Measurements from ENCODE around the gene TRIP6. TPM values are rescaled to one million over a fixed set of nuclear protein-coding genes. Genes with fewer than 3 reads are reported as not detected.

TRIP6 gene
- total RNA-seq, 4 donors from 2014 or later, result 60.2 to 89.9 (median 81.2) TPM

DNA sequence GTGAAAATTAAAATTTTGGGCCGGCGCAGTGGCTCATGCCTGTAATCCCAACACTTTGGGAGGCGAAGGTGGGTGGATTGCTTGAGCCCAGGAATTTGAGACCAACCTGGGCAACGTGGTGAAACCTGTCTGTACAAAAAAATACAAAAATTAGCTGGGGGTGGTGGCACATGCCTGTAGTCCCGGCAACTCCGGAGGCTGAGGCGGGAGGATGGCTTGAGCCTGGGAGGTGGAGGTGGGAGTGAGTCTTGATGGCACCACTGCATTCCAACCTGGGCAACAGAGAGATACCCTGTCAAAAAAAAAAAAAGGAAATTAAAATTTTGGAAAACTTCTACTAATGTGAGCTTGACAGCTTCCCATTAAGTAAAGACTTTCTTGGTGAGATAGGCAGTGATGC, 10.8 kb downstream of the TRIP6 start:
- Histone ChIP-seq H3K36me3 (peaks cover 22 to 73% (median 48%) of the 10 kb centered on the region in 4 donors), H3K9me3 (no peaks in the 10 kb centered on the region), H3K4me3 (no peak overlapping the region), H3K27me3 (peaks cover 0 to 10% (median 0%) of the 10 kb centered on the region in 4 donors), H3K27ac (replicated peaks in 1 of 4) (no peak overlapping the region), H3K4me1 (peaks cover 33 to 64% (median 57%) of the 10 kb centered on the region in 4 donors)
- intact Hi-C loops (cut with DNase I), result no loop called here
- WGBS, result 72% methylated on average over 7 of the region's 7 CpGs
- TF ChIP-seq CTCF (IDR thresholded peaks at IDR 0.05), result no peak
- no peak for DNase-seq (ENCODE audit: extremely low spot score)

DNA sequence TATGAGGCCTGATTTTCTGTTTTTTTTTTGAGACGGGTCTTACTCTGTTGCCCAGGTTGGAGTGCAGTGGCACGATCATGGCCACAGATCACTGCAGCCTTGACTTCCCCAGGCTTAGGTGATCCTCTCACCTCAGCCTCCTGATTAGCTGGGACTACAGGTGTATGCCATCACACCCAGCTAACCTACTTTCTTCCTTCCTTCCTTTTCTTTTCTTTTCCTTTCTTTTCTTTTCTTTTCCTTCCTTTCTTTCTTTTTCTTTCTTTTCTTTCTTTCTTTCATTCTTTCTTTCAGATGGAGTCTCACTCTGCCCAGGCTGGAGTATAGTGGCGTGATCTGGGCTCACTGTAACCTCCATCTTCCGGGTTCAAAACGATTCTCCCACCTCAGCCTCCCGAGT, 11.5 kb downstream of the TRIP6 start:
- intact Hi-C loops (cut with DNase I), result no loop called here
- H3K36me3 ChIP-seq, result peaks cover 15 to 73% (median 49%) of the 10 kb centered on the region in 4 donors
- no peaks in the 10 kb centered on the region for H3K9me3 ChIP-seq
- H3K27ac ChIP-seq (replicated peaks in 1 of 4), result no peak overlapping the region
- WGBS, result 85% methylated on average over 6 of the region's 6 CpGs
- peaks cover 33 to 63% (median 58%) of the 10 kb centered on the region in 4 donors for H3K4me1 ChIP-seq
- DNase-seq (ENCODE audit: extremely low spot score), result no peak
- no peak for TF ChIP-seq EP300 (IDR thresholded peaks at IDR 0.05)
- no peak for TF ChIP-seq POLR2AphosphoS5 (IDR thresholded peaks at IDR 0.05)
- TF ChIP-seq CTCF (IDR thresholded peaks at IDR 0.05), result no peak
- no peak for TF ChIP-seq POLR2A (IDR thresholded peaks at IDR 0.05; ENCODE audit: low read depth)
- peaks cover 0 to 10% (median 0%) of the 10 kb centered on the region in 4 donors for H3K27me3 ChIP-seq
- no peak overlapping the region for H3K4me3 ChIP-seq

- Histone ChIP-seq H3K4me3 (no peak overlapping the region), H3K27ac (replicated peaks in 1 of 4) (no peak overlapping the region), H3K4me1 (peaks cover 27 to 54% (median 51%) of the 10 kb centered on the region in 4 donors), H3K9me3 (no peaks in the 10 kb centered on the region), H3K27me3 (peaks cover 0 to 8% (median 0%) of the 10 kb centered on the region in 4 donors), H3K36me3 (peaks cover 23 to 80% (median 58%) of the 10 kb centered on the region in 4 donors)
- TF ChIP-seq POLR2A (IDR thresholded peaks at IDR 0.05; ENCODE audit: low read depth) (no peak), EP300 (IDR thresholded peaks at IDR 0.05) (no peak), POLR2AphosphoS5 (IDR thresholded peaks at IDR 0.05) (no peak)
- 73% methylated on average over 11 of the region's 11 CpGs for WGBS
- no peak for DNase-seq (ENCODE audit: extremely low spot score)
- intact Hi-C loops (cut with DNase I), result loop anchor here (10.0 kb wide), 1 partner anchor 175 kb away; the partner anchor contains the start of gene POP7
Observed at GRCh38 chr7:100879685-100880261, 12.6 kb downstream of the TRIP6 start.

- peaks cover 32 to 89% (median 67%) of the 10 kb centered on the region in 4 donors for H3K36me3 ChIP-seq
- intact Hi-C loops (cut with DNase I), result loop anchor here (10.0 kb wide), 1 partner anchor 176 kb away; the partner anchor contains the start of gene POP7
- no peak overlapping the region for H3K4me3 ChIP-seq
- H3K27me3 ChIP-seq, result no peaks in the 10 kb centered on the region
- DNase-seq (ENCODE audit: extremely low spot score), result no peak
- H3K4me1 ChIP-seq, result peaks cover 25 to 53% (median 49%) of the 10 kb centered on the region in 4 donors
- no peaks in the 10 kb centered on the region for H3K9me3 ChIP-seq
- no peak overlapping the region for H3K27ac ChIP-seq (replicated peaks in 1 of 4)
- TF ChIP-seq EP300 (IDR thresholded peaks at IDR 0.05) (no peak), CTCF (IDR thresholded peaks at IDR 0.05) (no peak), POLR2AphosphoS5 (IDR thresholded peaks at IDR 0.05) (no peak), POLR2A (IDR thresholded peaks at IDR 0.05; ENCODE audit: low read depth) (no peak)
- WGBS, result 90% methylated on average over 7 of the region's 7 CpGs
Observed at GRCh38 chr7:100880645-100881044, 13.5 kb downstream of the TRIP6 start.

- Histone ChIP-seq H3K4me1 (peaks cover 20 to 48% (median 44%) of the 10 kb centered on the region in 4 donors), H3K9me3 (no peaks in the 10 kb centered on the region), H3K4me3 (no peak overlapping the region), H3K27ac (replicated peaks in 1 of 4) (no peak overlapping the region), H3K36me3 (peaks cover 37 to 94% (median 71%) of the 10 kb centered on the region in 4 donors), H3K27me3 (no peaks in the 10 kb centered on the region)
- intact Hi-C loops (cut with DNase I), result loop anchor here (10.0 kb wide), 1 partner anchor 176 kb away; the partner anchor contains the start of gene POP7
- DNase-seq (ENCODE audit: extremely low spot score), result no peak
- WGBS, result 95% methylated on average over 20 of the region's 20 CpGs
- TF ChIP-seq POLR2AphosphoS5 (IDR thresholded peaks at IDR 0.05) (no peak), POLR2A (IDR thresholded peaks at IDR 0.05; ENCODE audit: low read depth) (no peak), CTCF (IDR thresholded peaks at IDR 0.05) (no peak), EP300 (IDR thresholded peaks at IDR 0.05) (no peak)
Observed at GRCh38 chr7:100881136-100881535, 13.9 kb downstream of the TRIP6 start.

Data from esophagus muscularis mucosa (tissue), 4 donors.